NCI-H460 (cell line): ENCODE results near the gene C22orf39. TPM values are rescaled to one million over a fixed set of nuclear protein-coding genes. Genes with fewer than 3 reads are reported as not detected.

Experiments used
- DNase-seq: peaks from one replicate; pipeline ENCODE4 v3.0.0-alpha.2; 2016; ENCODE audit warnings: low read depth; ENCODE audit errors: extremely low read depth
- total RNA-seq: library from RNA; depleted of rRNA; stranded (reverse); fragments of >200 nt; shearing (Covaris generic); gene quantifications from 2 replicates; pipeline ENCODE4 v1.2.3, GENCODE V29; 2014

The C22orf39 gene
- total RNA-seq, 1 experiment from 2014 or later: 23.6 TPM

DNA sequence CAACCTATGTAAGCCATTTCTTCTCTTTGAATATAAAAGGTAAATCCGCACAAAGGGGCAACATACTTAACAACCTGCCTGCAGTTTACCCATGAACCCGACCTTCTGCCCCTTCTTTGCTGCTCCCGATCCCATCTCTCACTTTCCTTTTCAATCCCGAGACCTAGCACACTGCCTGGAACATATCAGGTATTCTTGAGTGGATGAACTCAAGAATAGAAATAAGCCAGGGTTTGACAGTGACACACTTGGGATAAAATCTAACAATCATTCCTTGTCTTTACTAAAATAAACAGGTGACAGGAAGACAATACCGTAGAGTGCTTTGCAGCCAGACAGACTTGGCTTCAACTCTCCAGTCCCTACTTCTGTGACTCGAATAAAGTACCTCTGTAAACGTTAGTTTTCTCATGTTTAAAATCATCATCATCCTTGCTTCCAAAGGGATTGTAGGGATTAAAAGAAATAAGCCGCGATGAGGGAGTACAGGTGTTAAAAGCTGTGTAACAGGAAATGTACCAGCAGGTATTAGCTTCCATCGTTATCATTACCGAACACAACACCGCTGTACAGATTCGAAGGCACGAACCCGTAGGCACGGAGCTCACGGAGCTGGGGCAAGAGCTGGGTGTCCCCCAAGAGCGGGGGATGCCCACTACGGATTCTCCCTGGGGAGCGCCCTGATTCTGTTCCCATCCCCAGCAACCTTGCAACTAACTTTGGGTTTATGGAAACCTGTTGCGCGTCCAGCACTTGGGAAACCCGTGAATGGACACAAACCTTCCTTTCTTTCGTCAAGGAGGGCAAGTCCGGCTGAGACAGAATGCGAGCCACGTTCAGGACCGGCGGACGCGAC is 30.8 kb upstream of the C22orf39 start:
- DNase-seq: no peak

DNA sequence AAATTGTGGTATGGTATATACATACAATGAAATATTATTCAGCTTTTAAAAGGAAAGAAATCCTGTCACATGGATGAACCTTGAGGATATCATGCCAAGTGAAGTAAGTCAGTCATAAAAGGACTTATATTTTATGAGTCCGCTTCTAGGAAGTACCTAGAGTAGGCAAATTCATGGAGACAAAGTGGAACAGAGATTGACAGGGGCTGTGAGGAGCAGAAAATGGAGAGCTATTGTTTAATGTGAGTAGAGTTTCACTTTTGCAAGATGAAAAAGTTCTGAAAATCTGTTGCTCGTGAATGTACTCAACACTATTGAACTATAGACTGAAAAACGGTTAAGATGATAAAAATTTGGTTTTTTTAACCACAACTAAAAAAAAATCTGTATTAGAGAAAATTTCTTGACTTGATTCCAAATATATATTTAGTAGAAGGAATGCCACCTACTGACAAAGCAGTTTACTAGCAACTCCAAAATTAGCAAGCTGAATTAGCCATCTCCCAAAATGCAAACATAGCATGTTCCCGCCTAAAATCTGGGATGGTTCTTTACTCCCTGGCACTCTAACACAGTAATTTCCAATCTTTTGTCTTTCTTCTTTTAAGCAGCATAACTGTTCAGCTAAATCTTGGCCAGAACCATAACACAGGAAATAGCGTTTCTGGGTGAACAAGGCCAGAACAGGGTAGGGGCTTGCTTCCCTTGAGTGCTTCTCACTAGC is 30.0 kb upstream of the C22orf39 start:
- DNase-seq: no peak

DNA sequence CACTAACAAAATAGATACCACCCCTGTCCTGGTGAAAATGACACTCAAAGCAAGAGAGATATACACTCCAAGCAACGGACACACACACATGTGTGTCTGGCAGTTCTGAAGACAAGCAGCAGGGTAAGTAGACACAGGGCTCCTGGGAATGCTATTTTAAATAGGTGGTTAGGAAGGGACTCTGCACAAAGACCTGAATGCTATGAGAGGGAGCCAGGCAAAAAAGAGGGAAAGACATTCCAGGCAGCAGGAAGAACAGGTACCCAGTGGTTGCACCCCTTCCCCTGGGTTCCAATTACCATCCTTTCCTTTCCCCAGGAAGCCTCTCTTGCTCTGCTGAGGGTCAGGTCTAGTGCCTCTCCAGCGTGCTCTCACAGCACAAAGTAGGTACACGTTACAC is 28.5 kb upstream of the C22orf39 start:
- no peak for DNase-seq

DNA sequence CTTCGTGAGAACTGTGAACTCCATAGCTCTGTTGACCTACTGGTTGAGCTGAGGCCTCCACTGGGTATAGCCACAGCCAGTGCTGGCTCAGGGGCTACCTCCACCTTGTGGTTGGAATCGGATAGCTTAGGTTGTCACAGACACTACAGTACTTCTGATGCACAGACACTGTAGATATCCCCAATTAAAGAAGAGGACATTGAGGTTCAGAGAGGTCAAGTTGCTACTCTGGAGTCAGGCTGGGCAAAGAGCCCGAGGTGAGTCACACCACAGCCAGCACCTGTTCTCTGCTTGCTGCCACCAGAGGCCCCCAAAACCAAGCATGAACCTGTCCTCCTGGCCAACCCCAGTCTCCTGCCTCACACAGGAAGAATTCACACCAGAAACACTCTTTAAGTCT is 26.1 kb upstream of the C22orf39 start:
- no peak for DNase-seq

DNA sequence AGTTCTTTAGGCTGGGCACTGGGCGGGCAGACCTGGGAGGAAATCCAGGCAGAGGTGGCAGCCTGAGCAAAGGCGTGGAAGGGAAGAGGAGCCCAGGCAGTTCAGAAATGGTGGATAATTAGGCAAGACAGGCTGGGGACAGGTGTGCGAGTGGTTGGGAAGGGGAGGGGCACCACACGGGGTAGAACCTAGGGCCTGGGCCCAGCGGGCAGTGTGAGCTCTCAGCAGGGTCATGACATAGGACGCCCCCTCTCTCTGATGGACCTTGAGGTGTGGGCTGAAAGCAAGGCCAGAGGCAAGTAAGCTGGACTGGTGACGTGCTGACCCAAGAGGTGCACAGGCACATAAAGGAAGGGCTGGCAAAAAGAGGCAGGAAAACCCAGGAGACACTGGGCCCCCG is 24.7 kb upstream of the C22orf39 start:
- no peak for DNase-seq

DNA sequence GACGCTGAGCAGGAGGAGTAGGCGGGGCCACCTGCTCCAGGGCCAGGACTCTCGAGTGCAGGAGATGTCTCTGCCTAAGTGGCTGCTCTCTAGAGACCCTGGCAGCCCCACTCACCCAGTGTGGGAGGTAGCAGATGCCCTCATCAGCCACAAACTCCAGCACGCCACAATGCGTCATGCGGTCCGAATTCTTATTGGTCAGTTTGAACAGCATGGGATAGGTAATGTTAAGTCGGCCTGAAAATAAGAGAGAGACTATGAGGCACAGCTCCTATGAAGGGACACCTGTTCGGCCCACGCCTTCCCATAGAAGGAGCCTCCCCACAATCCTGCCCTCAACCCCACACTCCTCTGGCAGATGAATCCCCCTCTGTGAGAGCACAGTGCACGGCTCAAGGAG is 24.1 kb upstream of the C22orf39 start:
- DNase-seq: no peak

DNA sequence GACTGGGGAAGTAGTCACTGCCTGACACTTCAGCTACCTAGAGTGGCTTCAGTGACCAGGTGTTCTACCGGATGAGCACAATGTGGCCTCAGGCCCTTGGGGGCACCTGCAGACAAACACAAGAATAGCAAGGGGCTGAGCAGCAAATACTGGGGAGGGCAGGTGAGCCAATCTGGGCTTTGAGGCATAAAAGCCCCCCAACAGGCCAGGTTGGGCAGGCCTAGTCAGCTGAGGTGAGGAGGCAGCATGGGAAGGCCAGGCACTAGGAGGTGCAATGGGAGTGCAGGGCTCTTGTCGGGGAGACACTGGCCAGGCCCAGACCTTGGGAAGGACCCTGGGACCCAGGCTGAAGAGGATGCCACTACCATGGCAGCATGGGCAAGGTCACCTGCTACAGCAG is 22.5 kb upstream of the C22orf39 start:
- DNase-seq: no peak

DNA sequence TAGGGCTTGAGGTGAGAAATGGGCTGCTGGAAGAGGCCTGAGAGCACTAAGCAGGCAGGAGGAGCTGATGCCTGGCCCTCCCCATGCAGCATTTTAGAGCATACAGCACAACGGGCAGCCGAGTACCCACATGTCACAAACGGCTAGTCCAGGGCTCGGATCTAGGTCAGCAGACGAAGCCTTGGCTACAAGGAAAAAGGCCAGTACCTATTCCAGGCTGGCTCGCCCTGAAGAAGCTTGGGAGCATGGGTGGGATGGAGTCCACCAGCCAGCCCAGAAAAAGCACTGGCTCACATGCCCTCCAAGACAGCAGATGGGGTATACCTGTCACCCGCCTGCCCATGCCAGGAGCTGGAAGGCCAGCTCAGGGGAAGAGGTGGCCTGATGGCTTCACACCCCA is 21.9 kb upstream of the C22orf39 start:
- no peak for DNase-seq

DNA sequence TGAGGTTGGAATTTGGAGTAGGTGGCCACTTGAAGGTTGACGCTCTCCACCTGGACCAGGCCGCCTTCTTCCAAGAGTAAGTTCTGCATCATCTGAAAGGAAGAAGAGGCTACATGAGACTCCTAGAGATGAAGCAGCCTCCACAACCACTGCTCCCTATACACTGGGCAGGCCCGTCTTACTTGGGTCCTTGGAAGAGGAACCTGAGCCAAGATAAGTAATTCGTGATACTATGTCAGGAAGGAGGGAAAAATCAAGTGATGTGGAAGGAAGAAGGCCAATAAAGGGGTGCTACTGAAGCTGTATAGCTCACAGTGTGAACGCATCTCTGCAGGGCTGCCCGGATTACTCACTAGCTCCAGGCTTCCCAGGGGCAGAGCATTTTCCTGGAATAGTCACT is 20.4 kb upstream of the C22orf39 start:
- DNase-seq: no peak

DNA sequence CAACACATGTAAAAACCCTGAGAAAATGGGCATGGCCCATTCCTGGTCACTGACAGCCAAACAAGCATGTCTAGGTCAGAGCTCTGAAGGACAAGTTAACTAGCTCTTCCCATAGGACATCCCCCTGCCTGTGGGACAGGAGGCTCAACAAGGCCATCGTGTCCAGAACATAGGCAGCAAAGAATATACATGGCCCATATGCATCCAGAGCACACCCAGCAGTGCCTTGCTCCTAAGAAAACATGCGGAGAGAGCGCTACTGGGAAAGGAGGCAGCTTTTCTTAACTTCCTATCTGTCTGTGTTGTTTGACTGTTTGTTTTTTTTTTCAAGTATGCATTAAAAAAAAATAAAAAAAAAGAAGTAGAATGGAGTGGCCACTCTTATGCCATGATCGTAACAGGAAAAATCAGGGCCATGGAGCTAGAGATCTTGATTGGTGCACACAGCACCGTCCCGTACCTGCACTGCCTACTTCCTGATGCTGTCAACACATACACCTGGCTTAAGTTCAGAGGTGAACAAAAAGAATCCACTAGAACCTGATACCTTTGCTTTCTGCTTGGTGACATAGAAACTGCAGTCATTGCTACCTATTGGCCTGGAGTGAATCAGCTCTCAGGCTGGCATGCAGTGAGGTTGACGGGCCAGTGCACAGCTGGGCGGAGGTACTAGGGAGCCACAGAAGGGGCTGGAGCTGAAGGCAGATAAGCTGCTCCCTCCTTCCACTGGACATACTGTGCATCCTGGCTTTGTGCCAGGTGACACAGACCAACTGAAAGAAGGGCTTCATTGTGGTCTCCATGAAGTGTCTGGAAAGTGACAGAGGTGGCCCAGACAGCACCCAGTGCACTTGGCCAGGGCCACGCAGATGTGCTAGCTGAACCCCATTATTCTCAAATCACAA is 19.6 kb upstream of the C22orf39 start:
- no peak for DNase-seq

DNA sequence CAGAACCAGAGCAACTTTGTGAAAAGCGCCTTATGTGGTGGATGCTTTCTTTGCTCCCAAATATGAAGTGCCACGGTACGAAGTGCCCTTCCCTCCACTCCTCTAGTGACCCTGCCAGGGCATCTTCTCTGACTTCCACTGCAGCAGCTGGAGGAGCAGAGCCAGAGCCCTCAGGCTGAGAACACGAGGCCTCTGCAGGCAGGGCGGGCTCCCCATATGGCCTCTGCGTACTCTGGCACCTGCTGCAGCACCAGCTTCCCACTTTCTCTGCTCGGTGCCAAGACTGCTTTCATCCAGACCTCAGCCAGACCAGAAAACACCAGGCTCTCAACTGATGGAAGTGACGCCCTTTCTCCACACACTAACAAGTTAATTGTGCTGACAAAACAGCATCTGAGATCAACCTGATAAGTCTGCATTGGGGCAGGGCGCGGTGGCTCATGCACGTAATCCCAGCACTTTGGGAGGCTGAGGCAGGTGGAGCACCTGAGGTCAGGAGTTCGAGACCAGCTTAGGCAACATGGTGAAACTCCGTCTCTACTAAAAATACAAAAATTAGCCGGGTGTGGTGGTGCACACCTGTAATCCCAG is 18.7 kb upstream of the C22orf39 start:
- DNase-seq: no peak

DNA sequence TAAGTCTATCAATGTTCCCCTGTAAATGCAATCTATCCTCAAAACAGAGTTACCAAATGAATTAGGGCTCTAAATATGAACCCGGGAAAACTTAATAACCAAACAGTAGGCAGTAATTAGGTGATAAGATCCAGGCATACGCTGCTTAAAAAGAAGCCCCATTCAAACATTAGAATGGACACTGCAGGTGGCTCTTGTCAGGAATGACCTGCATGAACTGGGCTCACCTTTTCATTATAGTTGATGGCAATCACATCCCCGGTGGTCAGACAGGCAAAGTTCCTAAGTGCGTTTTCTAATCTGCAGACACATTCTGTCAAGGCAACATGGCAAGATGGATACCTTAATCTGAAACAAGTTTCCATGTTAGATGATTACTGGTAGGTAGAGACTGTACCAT is 17.5 kb upstream of the C22orf39 start:
- no peak for DNase-seq

DNA sequence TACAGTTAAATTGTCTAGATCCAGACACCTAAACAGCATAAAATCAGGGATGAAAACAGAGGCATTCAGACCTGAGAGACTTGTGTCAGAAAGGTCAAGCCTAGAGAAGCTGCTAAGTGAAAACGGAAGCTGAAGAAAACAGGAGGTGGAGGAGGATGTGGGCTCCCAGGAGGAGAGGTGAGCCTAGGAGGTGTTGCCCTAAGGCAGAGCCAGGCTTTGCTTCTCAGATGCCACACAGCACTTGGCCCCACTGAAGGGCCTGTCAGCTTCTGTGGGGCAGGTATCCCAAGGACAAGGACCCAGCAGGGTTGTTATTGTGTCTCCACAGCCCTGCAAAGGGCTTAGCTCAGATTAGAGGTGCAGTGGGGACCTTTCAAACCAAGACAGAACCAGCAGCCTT is 17.0 kb upstream of the C22orf39 start:
- no peak for DNase-seq

DNA sequence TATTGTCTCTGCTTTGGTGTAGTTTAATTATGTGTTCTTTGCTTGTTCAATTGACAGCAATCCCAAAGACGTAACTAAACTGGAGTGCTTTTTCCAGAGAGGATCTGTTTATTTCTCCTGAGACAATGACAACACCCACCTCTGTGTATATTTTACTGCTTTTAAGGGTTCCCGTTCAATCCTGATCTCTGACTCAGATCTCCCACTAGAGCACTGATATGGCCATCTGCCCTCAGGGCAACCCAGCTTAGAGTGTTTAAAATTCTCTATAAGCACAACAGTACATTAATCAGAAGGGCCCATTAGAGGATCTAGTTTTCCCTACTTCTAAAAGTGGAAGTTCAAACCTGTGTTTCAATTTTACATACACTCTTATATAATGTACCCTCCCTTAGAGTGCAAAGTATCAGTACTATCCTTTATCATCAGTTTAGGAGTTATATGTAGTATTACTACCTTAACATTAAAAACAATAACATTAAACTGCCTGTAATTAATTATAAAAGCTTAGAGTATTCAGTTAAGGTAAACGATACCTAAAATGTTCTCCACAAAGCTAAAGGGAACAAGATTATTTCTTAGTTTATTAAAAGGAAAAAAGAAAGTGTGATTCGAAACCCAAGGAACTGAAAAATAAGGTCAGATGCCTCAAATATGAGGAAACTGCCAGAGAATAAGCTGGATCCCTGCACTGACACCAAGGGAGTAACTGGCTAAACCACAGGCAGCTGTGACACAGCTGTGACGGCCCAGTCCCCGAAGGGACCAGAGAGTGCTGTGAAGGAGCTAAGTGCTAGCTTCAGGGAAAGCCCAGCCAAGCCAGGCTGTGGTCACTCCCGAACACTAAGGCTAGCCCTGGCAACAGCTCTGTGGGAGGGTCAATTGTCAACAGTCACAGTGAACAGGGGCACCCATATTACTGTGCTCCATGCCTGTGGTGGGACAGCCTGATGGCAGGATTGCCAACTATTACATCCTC is 16.3 kb upstream of the C22orf39 start:
- DNase-seq: no peak

DNA sequence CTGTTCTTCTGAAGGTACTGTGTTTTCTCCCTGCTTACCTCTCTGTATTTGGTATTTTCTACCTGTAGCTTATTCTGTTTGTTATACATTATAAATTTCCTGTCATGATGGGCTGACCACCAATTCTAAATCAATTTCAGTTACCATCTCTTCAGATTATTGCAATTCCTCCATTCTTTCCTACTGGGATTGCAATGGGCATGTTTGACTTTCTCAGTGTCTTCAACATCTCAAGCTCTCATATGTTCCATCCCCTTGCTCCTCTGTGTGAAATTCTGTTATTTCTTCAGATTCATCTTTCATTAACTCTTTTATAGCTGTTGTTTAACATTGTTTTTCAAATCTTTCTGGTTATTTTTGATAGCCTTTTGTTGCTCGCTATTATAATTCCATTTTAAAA is 15.5 kb upstream of the C22orf39 start:
- no peak for DNase-seq

DNA sequence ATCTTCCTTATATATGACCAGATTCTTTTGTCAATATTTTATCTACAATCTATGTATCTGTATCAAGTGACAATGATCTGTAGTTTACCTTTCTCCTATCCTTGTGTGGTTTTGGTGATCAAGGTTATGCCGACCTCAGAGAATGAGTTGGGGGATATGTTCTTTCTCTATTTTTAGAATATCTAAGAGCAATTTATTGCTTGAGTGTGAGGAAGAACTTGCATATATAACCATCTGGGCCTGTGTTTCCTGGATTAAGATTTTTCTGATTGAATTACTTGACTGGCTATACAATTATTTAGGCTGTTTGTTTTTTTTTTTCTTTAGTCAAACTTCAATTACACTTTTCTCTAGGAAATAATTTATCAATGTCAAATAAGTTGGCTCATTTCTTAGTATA is 14.0 kb upstream of the C22orf39 start:
- no peak for DNase-seq

DNA sequence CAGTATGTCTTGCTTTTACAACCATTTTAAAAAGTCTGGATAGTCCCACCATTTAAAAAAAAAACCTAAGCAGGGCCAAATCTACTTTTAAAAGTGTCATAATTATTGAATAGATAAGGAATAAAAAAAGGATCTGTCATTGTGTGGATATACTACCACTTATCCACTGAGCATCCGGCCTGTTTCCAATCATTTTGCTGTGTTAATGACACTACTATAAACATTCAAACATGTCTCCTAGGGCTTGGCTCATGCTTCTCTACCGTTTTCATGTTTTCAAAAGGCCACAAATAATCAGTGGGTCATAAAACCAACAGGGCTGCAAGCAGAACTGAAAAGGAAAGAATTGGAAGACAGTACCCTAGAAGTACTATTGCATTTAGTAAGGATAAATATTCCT is 12.5 kb upstream of the C22orf39 start:
- DNase-seq: no peak

DNA sequence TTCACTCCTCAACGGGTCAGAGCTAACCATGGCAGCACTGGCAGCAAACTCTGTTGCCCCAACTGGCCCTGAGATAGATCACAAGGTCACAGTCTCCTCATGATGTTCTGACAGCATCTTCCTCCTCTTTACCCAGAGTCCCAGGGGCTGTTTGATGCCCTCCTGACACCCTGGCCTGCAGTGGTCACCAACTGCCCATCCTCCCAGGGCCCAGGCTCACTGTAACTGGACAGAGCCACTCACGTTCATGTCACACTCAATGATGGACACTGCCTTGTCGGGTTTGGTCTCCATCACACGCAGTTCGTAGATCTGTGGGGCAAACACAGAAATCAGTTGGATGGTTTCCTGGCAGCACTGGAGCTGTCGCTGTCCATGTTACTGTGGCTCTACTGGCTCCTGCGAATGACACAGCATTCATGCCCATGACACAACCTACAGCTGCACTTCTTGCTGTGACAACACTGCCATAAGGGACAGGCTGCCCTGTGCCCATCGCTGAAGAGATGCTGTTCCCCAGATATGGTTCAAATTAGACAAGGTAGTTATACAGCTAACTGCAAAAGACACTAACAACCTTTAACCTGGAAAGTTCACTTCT is 10.4 kb upstream of the C22orf39 start:
- DNase-seq: no peak

DNA sequence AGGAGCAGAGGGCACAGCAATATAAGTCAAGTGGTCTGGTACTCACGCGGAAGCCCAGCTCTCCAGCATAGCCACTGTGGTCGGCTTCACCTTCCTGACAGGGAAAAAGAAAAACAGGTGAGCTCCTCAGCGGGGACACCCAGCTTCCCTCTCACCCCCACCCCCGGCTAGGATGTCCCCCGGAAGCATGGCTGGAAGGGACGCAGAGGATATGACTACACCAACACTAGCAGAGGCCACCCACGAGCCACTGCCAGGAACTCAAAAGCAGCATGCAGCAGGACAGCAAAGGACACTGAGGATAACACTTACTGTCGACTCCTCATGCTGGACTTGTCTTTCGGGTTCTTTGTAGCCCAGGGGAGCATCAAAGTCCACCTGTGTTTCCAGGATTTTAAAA is 9.0 kb upstream of the C22orf39 start:
- no peak for DNase-seq
